WTC11 (cell line): ENCODE data around the gene FAM163A.

ENCODE experiments used
- ATF2 ChIP-seq: sonication (generic); formaldehyde crosslinking; IDR thresholded peaks from 2 replicates; pipeline ENCODE4 v1.8.1; 2022; ENCODE audit warnings: low read depth, missing genetic modification reagents, borderline replicate concordance
- CTCF ChIP-seq: fragments of 200-600 bp; IDR thresholded peaks from 2 replicates; pipeline ENCODE4 v1.8.0; 2022; ENCODE audit warnings: antibody characterized with exemption
- ETV6 ChIP-seq: sonication (generic); formaldehyde crosslinking; IDR thresholded peaks from 2 replicates; pipeline ENCODE4 v1.8.1; 2022; ENCODE audit warnings: mild to moderate bottlenecking, missing genetic modification reagents
- MXD4 ChIP-seq: fragments of 250-450 bp; sonication (Bioruptor Pico); IDR thresholded peaks from 2 replicates; pipeline ENCODE4 v1.8.0; 2021; ENCODE audit warnings: mild to moderate bottlenecking, moderate library complexity, borderline replicate concordance
- SP1 ChIP-seq: sonication (generic); formaldehyde crosslinking; conservative IDR thresholded peaks from 2 replicates; pipeline ENCODE4 v1.8.1; 2022; ENCODE audit warnings: missing genetic modification reagents
- TCF7 ChIP-seq: sonication (generic); formaldehyde crosslinking; IDR thresholded peaks from 2 replicates; pipeline ENCODE4 v1.8.0; 2022; ENCODE audit warnings: mild to moderate bottlenecking, low read depth, missing genetic modification reagents, moderate library complexity
- TEAD1 ChIP-seq: sonication (generic); formaldehyde crosslinking; IDR thresholded peaks from 2 replicates; pipeline ENCODE4 v1.8.0; 2022; ENCODE audit warnings: mild to moderate bottlenecking, missing genetic modification reagents
- TEAD4 ChIP-seq: sonication (generic); formaldehyde crosslinking; IDR thresholded peaks from 2 replicates; pipeline ENCODE4 v1.8.0; 2022; ENCODE audit warnings: mild to moderate bottlenecking, missing genetic modification reagents
- TP53 ChIP-seq: sonication (generic); formaldehyde crosslinking; IDR thresholded peaks from 2 replicates; pipeline ENCODE4 v1.8.1; 2023; ENCODE audit warnings: mild to moderate bottlenecking, missing genetic modification reagents

GRCh38 chr1:179793281-179793680 is 50.2 kb downstream of the FAM163A start:
- no peak for TF ChIP-seq CTCF
- TF ChIP-seq ATF2 = no peak
- no peak for TF ChIP-seq ETV6 (CRISPR knock-in tag)
- no peak for TF ChIP-seq TEAD1 (CRISPR knock-in tag)
- no peak for TF ChIP-seq TCF7
- TF ChIP-seq SP1 = no peak
- TF ChIP-seq MXD4 (CRISPR knock-in tag) = no peak
- TF ChIP-seq TEAD4 (CRISPR knock-in tag) = no peak
- TF ChIP-seq TP53 = no peak
